Measurements from ENCODE around the gene C10orf90. TPM values are rescaled to one million over a fixed set of nuclear protein-coding genes. Genes with fewer than 3 reads are reported as not detected.

C10orf90 gene
- total and polyA plus RNA-seq, 9 donors = not detected

DNA sequence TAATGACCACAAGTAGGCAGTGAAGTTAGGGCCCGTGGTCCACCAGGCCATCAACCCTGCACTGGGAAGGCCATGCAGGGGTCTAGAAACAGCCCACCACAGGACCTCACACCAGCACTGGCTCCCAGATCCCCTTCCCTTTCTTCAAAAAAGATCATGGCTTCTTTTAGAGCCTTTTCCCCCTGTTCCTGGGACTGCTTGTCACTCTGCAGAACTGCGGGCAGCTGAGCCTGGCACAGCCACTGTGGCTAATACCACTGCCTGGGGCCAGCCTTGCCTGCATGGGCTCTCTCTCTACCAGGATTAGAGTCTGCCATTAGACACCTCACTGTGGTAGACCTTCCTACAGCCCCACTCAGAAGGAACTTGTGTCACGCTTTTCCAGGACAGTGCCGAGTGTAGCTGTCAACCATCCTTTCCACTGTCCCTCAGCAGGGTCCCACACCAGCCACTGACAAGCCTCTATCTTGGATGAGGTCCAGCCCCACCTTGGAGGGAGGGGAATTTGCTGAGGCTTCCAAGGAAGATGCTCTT, 19.0 kb upstream of the C10orf90 start:
- TF ChIP-seq, protein P1, sequence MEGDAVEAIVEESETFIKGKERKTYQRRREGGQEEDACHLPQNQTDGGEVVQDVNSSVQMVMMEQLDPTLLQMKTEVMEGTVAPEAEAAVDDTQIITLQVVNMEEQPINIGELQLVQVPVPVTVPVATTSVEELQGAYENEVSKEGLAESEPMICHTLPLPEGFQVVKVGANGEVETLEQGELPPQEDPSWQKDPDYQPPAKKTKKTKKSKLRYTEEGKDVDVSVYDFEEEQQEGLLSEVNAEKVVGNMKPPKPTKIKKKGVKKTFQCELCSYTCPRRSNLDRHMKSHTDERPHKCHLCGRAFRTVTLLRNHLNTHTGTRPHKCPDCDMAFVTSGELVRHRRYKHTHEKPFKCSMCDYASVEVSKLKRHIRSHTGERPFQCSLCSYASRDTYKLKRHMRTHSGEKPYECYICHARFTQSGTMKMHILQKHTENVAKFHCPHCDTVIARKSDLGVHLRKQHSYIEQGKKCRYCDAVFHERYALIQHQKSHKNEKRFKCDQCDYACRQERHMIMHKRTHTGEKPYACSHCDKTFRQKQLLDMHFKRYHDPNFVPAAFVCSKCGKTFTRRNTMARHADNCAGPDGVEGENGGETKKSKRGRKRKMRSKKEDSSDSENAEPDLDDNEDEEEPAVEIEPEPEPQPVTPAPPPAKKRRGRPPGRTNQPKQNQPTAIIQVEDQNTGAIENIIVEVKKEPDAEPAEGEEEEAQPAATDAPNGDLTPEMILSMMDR (IDR thresholded peaks at IDR 0.05) = no peak
- TF ChIP-seq EP300 (IDR thresholded peaks at IDR 0.05) = no peak
- no peak for TF ChIP-seq POLR2A (IDR thresholded peaks at IDR 0.05)
- Histone ChIP-seq H3K4me3 (no peak overlapping the region), H3K4me1 (ENCODE audit: insufficient read depth) (no peaks in the 10 kb centered on the region), H3K9me3 (no peaks in the 10 kb centered on the region), H3K36me3 (no peaks in the 10 kb centered on the region), H3K27ac (no peak overlapping the region), H3K27me3 (no peaks in the 10 kb centered on the region)
- WGBS, 3 donors = 85 to 89% (median 86%) methylated on average over 4 of the region's 4 CpGs
- intact Hi-C loops (cut with DNase I) = no loop called here
- no peak for DNase-seq

DNA sequence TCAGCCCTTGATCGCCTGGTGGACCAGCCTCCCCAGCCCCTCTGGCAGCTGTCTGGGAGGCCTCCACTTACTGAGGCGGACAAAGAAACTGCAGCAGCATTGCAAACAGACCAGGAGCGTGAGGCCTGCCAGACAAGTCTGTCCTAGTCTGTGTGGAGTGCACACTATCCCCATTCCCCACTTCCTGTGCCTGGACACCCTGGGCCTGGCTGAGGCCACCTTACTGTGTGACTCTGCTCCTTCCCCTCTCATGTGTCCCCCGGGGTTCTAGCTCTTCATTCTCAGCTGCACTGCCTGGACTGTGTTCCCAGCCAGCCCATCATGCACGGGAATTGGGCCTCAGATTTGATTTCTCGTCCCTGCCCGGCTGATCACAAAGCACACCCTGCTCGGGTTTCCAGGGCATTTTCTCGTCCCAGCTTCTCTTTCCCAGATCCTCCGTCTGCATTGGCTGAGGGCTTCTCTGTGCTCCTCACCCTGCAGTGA, 16.7 kb upstream of the C10orf90 start:
- no peak for DNase-seq
- no peaks in the 10 kb centered on the region for H3K4me1 ChIP-seq (ENCODE audit: insufficient read depth)
- 52 to 61% (median 57%) methylated on average over 9 to 10 of the region's 10 CpGs for WGBS, 3 donors
- no peaks in the 10 kb centered on the region for H3K36me3 ChIP-seq
- intact Hi-C loops (cut with DNase I) = no loop called here
- no peak overlapping the region for H3K27ac ChIP-seq
- TF ChIP-seq POLR2A (IDR thresholded peaks at IDR 0.05) (no peak), EP300 (IDR thresholded peaks at IDR 0.05) (no peak)
- TF ChIP-seq, protein P1 (IDR thresholded peaks at IDR 0.05) = no peak
- no peaks in the 10 kb centered on the region for H3K9me3 ChIP-seq
- H3K4me3 ChIP-seq = no peak overlapping the region
- no peaks in the 10 kb centered on the region for H3K27me3 ChIP-seq

DNA sequence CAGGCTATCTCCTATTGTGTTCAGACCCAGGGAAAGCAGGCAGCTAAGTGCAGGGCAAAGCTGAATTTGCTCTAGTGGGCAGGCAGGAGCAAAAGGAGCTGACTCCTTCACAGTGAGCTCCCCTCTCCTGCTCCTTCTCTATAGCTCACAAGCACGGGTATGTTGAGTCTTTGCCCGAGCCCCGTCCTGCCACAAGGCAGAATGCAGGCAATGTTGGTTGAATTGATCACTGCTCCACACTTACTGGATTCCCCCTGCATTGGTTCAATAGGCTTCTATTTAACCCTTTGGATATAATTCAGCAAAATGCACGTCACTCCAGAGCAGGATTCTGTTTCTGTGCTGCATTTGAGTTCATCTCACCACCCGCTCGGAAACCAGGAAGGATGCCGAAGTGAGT, 16.2 kb upstream of the C10orf90 start:
- Histone ChIP-seq H3K9me3 (no peaks in the 10 kb centered on the region), H3K4me1 (ENCODE audit: insufficient read depth) (no peaks in the 10 kb centered on the region), H3K27me3 (no peaks in the 10 kb centered on the region), H3K4me3 (no peak overlapping the region), H3K36me3 (no peaks in the 10 kb centered on the region), H3K27ac (no peak overlapping the region)
- no peak for TF ChIP-seq POLR2A (IDR thresholded peaks at IDR 0.05)
- TF ChIP-seq EP300 (IDR thresholded peaks at IDR 0.05) = no peak
- TF ChIP-seq, protein P1 (IDR thresholded peaks at IDR 0.05) = no peak
- intact Hi-C loops (cut with DNase I) = no loop called here
- 83 to 87% (median 86%) methylated on average over 7 of the region's 7 CpGs for WGBS, 3 donors
- DNase-seq = no peak

DNA sequence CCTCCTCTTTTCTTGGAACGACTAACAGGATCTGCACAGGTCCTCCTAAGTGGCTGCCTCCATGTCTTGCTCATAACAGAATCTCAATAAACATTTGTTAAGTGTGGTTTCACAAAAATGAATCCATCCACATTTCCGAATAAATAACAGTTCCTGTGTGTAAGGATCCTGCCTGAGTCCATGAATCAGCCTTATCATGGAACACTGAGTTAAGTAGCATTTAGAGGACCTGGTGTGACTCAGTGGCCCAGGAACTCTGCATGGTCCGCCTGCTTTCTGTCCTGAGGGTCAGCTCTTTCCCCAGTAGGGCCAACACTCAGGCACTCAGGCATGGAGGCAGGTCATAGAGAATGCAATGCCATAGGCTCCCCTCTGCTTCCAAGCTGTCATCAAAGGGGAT, 15.8 kb upstream of the C10orf90 start:
- H3K4me3 ChIP-seq = no peak overlapping the region
- intact Hi-C loops (cut with DNase I) = no loop called here
- no peaks in the 10 kb centered on the region for H3K4me1 ChIP-seq (ENCODE audit: insufficient read depth)
- H3K9me3 ChIP-seq = no peaks in the 10 kb centered on the region
- H3K36me3 ChIP-seq = no peaks in the 10 kb centered on the region
- no peak overlapping the region for H3K27ac ChIP-seq
- TF ChIP-seq EP300 (IDR thresholded peaks at IDR 0.05) (no peak), POLR2A (IDR thresholded peaks at IDR 0.05) (no peak)
- TF ChIP-seq, protein P1 (IDR thresholded peaks at IDR 0.05) = no peak
- no peak for DNase-seq
- H3K27me3 ChIP-seq = no peaks in the 10 kb centered on the region
- WGBS, 3 donors = 59 to 69% (median 59%) methylated on average over 3 of the region's 3 CpGs

Data from ovary (tissue), 9 donors.